Upper lobe of left lung (tissue), 4 donors: ENCODE data around the gene MBD3L2.

Experiments used
- POLR2A ChIP-seq, 4 donors: fragments of 450-650 bp; IDR thresholded peaks; one replicate each; pipeline ENCODE4 v1.5.1; 2016 to 2017; ENCODE audit warnings: antibody characterized with exemption in 4 of 4, mild to moderate bottlenecking in 2 of 4
- TF ChIP-seq, protein P1 (sequence below), 6 experiments: fragments of 450-650 bp in 4 of 6; fragments of 200-600 bp in 2 of 6; sonication (generic) in 2 of 6; IDR thresholded peaks; one replicate each; pipeline ENCODE4 v1.5.1; 2016 to 2019; ENCODE audit warnings: antibody characterized with exemption in 6 of 6

DNA sequence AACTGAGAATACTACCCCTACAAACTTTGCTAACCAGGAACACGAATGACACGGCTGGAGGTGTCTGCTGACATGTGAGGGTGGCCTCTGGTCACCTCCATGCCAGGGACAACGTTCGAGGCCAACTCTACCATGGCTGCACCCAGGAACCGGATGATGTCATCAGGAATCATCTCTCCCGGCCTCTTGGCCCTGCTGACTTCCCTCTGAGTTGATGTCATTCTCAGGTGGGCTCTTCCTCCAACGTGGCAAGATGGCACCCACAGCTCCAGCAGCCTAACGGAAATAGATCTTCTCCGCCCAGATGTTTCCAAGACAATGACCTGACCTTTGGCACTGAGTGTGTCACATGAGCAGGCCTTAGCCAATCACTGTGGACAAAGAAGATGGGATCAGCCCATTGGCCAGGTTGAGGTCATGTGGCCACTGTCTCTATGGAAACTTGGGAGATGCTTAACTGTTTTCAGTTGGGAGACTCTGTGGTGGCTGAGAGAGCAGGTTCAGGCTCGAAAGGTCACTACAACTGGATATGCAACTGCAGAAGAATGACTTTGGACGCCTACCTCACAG, 42.9 kb upstream of the MBD3L2 start:
- TF ChIP-seq, protein P1, sequence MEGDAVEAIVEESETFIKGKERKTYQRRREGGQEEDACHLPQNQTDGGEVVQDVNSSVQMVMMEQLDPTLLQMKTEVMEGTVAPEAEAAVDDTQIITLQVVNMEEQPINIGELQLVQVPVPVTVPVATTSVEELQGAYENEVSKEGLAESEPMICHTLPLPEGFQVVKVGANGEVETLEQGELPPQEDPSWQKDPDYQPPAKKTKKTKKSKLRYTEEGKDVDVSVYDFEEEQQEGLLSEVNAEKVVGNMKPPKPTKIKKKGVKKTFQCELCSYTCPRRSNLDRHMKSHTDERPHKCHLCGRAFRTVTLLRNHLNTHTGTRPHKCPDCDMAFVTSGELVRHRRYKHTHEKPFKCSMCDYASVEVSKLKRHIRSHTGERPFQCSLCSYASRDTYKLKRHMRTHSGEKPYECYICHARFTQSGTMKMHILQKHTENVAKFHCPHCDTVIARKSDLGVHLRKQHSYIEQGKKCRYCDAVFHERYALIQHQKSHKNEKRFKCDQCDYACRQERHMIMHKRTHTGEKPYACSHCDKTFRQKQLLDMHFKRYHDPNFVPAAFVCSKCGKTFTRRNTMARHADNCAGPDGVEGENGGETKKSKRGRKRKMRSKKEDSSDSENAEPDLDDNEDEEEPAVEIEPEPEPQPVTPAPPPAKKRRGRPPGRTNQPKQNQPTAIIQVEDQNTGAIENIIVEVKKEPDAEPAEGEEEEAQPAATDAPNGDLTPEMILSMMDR (IDR thresholded peaks at IDR 0.05), result no peak
- no peak for TF ChIP-seq POLR2A (IDR thresholded peaks at IDR 0.05)
